GM18499 (cell line): ENCODE results near the gene BIRC5.
"Not testable (repeated sequence)": the region's sequence is repeated elsewhere in the genome, so short reads cannot be mapped to it uniquely, and the experiment has no call there.

Experiments used
- ATAC-seq: cut with Tn5 transposase; IDR thresholded peaks from one replicate; pipeline ENCODE4 v1.9.1; 2021; ENCODE audit warnings: moderate number of reproducible peaks; ENCODE audit not compliant: insufficient read depth, unreplicated experiment

The BIRC5 gene

DNA sequence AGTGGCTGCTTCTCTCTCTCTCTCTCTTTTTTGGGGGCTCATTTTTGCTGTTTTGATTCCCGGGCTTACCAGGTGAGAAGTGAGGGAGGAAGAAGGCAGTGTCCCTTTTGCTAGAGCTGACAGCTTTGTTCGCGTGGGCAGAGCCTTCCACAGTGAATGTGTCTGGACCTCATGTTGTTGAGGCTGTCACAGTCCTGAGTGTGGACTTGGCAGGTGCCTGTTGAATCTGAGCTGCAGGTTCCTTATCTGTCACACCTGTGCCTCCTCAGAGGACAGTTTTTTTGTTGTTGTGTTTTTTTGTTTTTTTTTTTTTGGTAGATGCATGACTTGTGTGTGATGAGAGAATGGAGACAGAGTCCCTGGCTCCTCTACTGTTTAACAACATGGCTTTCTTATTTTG is 9.7 kb downstream of the BIRC5 start:
- no peak for ATAC-seq

DNA sequence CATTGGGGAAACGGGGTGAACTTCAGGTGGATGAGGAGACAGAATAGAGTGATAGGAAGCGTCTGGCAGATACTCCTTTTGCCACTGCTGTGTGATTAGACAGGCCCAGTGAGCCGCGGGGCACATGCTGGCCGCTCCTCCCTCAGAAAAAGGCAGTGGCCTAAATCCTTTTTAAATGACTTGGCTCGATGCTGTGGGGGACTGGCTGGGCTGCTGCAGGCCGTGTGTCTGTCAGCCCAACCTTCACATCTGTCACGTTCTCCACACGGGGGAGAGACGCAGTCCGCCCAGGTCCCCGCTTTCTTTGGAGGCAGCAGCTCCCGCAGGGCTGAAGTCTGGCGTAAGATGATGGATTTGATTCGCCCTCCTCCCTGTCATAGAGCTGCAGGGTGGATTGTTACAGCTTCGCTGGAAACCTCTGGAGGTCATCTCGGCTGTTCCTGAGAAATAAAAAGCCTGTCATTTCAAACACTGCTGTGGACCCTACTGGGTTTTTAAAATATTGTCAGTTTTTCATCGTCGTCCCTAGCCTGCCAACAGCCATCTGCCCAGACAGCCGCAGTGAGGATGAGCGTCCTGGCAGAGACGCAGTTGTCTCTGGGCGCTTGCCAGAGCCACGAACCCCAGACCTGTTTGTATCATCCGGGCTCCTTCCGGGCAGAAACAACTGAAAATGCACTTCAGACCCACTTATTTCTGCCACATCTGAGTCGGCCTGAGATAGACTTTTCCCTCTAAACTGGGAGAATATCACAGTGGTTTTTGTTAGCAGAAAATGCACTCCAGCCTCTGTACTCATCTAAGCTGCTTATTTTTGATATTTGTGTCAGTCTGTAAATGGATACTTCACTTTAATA is 10.4 kb downstream of the BIRC5 start:
- no peak for ATAC-seq

DNA sequence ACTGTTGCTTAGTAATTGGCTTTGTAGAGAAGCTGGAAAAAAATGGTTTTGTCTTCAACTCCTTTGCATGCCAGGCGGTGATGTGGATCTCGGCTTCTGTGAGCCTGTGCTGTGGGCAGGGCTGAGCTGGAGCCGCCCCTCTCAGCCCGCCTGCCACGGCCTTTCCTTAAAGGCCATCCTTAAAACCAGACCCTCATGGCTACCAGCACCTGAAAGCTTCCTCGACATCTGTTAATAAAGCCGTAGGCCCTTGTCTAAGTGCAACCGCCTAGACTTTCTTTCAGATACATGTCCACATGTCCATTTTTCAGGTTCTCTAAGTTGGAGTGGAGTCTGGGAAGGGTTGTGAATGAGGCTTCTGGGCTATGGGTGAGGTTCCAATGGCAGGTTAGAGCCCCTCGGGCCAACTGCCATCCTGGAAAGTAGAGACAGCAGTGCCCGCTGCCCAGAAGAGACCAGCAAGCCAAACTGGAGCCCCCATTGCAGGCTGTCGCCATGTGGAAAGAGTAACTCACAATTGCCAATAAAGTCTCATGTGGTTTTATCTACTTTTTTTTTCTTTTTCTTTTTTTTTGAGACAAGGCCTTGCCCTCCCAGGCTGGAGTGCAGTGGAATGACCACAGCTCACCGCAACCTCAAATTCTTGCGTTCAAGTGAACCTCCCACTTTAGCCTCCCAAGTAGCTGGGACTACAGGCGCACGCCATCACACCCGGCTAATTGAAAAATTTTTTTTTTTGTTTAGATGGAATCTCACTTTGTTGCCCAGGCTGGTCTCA is 11.2 kb downstream of the BIRC5 start:
- no peak for ATAC-seq

DNA sequence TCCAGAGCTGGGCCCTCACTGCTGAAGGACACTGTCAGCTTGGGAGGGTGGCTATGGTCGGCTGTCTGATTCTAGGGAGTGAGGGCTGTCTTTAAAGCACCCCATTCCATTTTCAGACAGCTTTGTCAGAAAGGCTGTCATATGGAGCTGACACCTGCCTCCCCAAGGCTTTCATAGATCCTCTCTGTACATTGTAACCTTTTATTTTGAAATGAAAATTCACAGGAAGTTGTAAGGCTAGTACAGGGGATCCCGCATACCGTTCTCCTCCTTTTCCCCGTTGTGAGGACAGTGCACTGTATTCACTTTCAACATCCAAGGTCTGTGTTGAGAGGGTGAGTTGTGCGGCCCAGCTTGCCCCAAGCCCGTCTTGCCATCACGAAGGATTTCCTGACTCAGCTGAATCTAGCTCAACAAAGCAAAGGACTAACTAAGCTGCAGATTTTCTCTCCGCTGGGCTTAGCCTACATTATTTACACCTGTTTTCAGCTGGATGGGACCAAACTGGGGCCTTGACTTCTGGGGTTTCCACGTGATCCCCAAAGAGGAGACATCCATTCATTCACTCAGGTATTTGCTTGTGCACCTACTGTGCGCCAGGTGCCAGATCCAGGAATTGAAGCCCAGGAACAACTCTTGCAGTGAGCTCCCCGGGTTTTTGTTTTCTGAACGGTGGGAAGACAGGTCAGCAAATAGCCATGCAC is 12.2 kb downstream of the BIRC5 start:
- no peak for ATAC-seq

DNA sequence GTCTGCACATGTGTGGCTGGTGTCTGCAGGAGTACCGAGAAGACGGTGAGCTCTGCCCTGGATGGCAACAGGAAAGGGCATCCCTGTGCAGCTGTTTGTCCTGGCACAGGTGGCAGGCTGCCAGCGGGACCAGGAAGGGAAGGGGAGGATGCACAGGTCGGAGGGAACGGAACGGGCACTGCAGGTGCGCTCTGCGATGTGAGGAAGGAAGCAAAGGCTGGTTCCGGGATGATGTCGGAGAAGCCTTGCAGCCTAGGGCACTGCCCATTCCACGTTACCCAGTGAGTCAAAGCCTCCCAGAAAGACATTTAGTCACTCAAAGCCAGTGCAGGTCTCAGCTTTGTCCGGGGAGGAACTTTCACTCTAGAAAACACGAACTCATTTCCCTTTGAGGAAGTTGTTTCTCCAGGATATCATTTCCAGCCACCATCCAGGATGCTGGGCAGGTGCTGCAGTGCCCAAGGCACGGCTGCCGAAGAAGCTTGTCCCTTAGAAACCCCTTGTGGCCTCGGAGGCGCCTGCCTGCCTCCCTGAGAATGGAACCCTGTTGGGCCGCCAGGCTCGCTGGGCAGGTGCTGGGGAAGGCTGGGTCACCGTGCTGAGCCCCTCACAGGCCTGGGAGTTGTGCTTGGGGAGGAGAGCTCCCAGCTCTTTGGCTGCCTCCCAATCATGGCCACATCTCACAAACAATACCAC is 12.9 kb downstream of the BIRC5 start:
- ATAC-seq = no peak

DNA sequence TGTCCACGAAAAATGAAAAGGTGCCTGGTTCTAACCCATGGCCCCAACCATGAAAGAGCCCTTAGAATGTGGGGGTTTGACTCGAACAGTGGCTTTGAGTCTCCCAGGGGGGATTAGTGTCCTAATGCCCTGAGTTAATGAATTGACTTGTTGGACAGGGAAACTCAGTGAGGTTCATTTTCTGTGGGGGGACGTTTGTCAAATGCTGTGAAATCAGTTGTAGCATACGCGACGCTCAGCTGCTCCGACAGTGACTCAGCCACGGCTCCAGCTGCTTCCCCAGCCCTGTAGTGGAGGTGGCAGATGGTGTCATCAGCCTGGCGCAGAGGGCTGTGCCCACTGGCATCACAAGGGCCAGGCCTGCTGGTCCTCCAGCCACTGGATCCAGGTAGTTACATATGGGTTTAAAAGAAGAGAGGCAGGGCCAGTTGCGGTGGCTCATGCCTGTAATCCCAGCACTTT is 13.4 kb downstream of the BIRC5 start:
- no peak for ATAC-seq

DNA sequence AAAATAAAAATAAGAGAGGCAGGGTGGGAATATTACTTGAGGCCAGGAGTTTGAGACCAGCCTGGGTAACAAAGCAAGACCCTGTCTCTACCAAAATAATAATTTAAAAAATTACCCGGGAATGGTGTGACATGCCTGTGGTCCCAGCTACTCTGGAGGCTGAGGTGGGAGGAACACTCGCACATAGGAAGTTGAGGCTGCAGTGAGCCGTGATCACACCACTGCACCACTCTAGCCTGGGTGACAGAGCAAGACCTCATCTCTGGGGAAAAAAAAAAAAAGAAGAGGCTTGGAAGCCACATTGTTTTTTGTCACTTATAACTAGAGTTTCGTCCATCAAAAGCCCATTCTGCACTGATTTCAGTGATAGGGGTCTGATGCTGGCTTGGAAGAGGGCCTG is 14.1 kb downstream of the BIRC5 start:
- no peak for ATAC-seq

DNA sequence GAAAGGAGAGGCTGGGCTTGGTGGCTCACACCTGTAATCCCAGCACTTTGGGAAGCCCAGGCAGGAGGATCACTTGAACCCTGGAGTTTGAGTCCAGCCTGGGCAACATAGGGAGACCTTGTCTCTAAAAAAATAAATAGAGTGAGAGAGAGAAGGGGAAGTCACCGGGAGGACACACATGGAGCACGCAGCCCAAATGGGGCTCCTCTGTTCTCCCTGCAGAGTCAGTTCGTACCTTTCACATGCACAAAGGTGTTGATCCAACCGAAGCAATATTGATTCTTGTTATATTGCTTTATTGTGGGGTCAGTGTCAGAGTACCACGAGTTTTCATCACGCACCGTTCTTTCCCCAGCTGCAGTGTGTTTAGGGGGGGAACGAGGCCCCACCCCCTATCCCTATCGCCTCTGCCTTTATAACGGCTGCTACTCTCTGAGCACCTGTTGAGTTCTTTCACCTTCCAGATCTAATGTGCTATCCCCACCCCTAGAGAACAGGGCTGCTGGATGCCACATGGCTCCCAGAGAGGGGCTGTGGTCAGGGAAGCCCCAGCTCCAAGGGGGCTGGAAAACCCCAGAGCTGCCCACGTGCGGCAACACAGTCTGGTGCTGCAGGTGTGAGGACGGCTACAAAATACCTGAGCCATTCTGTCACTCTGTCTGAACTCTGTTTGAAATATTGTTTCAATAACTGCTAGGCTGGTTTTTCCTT is 16.4 kb downstream of the BIRC5 start:
- no peak for ATAC-seq

DNA sequence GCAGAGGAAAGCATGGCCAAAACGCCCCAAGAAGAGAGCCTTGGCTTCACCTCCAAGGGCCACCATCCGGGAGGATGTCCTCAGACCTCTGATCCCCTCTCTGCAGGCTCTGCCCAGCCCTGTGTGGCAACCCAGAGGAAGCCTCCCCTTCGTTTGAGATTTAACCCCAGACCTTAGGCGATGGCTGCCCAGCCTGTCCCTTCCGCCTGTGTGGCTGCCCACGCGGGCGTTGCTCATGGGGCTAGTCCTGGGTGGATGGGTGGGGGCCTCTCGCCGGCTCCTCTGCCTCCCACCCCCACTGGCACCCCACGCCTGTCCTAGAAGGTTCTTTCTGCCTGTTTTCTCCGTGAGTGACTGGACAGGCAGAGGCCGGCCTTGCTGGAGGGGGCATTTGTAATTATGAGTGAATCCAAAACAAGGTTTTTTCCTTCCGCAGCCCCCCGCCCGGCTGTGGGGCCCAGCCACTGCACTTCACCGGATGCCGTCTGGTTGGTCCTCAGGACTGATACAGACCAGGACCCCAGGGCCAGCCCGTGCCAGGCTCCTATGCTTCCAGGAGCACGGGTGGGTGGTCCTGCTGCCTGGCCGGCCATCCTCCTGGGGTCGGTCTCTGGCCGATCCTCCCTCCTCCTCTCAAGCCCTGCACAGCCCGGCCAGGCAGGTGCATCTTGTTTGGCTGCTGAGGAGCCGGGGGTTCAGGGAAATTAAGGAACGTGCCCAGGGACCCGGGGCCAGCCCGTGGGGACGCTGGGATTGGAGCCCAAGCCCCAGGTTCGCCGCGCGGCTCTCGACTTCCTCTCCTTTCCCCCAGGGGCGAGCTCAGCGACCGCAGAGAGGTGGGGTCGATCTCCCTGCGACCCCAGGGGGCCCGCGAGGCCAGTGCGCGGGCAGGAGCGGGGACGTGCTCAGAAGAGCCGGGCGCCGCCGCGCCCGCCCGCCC is 17.2 kb downstream of the BIRC5 start, which contains the start of gene TMEM235:
Gene TMEM235, plus strand, starts transcription at position 636 of the 940 bp plus-strand sequence. CDS start 393 bp downstream, outside the sequence.
- no peak for ATAC-seq

DNA sequence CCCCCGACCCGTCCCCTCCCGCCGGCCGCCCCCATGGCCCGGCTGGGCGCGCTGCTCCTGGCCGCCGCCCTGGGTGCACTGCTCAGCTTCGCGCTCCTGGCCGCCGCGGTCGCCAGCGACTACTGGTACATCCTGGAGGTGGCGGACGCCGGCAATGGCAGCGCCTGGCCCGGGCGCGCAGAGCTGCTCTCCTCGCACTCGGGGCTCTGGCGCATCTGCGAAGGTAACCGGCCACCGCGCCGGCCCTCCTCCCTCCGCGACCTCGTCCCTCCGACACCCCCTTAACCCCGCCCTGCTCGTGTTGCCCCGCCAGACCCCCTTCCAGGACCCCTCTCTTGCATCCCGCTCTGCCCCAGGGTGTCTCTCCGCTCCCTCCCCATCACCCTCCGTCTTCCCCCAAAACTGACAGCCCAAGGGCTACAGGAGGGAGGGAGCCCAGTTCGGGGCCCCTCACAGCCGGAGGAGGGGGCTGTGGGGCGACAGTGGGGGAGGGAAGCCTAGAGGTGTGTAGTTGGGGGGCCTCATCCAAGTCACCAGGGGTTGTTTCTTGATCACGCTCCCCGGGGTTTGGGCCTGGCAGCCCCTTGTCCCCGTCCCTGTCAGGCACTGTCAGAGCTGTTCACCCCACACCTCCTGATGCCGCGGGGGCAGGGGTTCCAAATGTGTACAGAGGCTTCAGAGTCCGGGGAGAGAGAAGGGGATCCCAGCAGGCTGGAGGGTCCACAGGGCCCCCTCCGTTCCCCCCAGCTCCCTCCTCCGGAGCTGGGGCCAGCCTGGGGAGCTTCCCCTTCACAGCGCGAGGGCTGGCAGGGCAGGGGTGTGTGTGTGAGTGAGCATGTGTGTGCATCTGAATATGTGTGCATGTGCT is 18.2 kb downstream of the BIRC5 start:
- ATAC-seq = no peak

DNA sequence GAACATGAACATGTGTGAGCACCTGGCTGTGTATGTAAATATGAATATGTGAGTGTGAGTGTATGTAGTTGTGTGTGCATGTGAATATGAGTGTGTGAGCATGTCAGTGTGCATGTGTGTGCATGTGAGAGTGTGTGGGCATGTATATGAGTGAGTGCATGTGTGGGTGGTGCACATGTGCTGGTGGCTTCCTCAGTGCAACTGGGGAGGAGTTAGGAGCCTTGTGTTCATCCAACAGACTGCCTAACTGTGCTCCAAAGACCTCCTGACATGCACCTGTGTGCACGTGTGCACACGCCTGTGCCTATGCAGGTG is 18.8 kb downstream of the BIRC5 start:
- no peak for ATAC-seq

DNA sequence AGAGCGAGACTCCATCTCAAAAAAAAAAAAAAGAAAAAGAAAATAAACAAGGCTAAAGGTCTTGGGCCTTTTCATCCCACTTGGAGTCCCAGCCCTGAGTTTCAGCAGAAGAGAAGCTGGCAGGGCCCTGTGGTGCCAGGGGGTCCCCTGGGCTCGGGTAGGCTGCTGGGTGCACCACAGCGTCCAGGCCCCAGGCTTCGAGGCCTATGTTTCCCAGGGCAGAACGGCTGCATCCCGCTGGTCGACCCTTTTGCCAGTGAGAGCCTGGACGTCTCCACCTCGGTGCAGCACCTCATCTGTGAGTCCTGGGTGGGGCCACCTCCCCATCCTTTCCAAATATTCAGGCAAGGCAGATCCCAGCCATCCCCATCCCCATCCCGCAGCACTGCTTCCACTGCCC is 19.6 kb downstream of the BIRC5 start:
- no peak for ATAC-seq

DNA sequence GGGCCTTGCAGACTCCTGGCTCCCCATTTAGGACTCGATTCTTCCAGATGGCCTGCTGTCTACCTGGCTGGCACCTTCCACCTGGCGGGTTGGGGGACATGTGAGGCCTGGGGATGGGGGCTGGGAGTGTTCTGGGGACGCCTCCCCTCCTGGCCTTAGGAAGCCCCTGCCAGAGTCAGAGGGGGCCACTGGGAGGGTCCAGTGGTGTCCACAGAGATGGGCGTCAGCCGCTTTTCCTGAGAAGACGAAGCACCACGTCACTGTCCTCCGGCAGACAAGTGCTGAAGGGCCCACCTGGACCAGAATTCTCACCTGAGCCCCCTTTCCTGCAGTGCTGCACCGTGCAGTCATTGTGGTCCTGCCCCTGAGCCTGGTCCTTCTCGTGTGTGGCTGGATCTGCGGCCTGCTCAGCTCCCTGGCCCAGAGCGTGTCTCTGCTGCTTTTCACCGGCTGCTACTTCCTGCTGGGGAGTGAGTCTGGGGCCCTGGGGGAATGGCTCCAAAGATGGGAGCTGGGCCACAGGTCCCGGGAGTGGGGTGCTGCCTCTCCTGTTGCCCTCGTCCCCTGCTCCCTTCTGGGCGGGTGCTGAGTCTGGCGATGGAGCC is 20.3 kb downstream of the BIRC5 start:
- no peak for ATAC-seq

DNA sequence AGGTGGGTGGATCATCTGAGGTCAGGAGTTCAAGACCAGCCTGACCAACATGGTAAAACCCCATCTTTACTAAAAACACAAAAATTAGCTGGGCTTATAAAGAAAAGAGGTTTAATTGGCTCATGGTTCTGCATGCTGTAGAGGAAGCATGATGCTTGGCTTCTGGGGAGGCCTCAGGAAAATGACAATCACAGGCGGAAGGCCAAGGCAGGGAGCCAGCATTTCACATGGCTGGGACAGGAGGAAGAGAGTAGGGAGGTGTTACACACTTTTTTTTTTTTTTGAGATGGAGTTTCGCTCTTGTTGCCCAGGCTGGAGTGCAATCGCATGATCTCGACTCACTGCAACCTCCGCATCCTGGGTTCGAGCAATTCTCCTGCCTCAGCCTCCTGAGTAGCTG is 21.0 kb downstream of the BIRC5 start:
- not testable (repeated sequence) for ATAC-seq

DNA sequence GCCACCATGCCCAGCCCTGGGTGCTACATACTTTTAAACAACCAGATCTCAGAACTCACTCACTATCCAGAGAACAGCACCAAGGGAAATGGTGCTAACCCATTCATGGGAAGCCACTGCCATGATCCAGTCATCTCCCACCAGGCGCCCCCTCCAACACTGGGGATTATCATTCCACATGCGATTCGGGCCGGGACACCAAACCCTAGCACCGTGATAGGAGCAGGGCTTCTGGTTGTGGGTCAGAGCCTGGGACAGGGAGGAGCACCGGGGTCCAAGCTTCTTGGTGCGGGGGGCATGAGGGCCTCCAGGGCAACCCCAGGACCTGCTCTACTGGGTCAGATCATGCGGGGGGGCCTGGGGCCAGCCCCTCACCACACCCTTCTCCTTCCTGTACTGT is 21.8 kb downstream of the BIRC5 start:
- ATAC-seq = no peak

DNA sequence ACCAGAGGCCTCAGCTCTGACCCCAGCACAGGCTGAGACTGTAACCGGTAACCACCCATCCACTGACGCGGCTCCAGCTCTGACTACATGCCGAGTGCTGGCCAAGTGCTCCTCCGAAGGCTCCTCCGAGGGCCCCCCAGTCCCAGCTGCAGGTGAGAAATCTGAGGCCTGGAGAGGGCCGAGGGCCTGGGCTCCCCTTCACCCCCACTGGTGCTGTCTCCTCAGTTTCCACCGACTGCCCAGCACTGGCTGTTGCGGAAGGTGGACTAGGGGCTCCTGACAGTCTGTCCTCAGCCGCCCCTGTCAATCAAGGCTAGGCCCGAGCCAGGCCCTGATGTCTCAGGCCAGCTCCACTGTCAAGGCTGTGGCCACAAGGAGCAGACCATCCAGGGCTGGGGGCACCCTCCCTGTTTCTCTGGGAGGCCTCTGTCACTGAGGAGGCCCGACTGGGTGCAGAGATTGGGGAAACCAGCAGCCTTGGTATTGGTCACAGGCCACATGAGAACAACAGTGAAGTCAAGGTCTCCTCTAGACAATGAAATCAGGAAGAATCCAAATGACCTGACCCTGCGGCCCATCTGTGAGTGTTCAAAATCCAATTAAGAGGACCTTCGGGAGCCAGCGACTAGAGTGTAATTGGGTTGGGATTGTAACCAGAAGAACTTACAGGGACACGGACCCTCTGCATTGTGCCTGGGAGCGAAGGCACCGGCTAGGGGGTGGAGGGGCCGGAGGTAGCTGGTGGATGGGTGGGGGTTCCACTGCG is 22.5 kb downstream of the BIRC5 start:
- ATAC-seq = no peak
